GM21723 (cell line): ENCODE data around the gene IFNA17.
A peak's percentile ranks its signal among the peaks of the same experiment; 100 is the strongest.
"Not testable (repeated sequence)": the region's sequence is repeated elsewhere in the genome, so short reads cannot be mapped to it uniquely, and the experiment has no call there.

Experiments used
- ATAC-seq: cut with Tn5 transposase; IDR thresholded peaks from one replicate; pipeline ENCODE4 v1.9.1; 2021; ENCODE audit warnings: mild to moderate bottlenecking, moderate library complexity; ENCODE audit not compliant: unreplicated experiment

IFNA17 gene

DNA sequence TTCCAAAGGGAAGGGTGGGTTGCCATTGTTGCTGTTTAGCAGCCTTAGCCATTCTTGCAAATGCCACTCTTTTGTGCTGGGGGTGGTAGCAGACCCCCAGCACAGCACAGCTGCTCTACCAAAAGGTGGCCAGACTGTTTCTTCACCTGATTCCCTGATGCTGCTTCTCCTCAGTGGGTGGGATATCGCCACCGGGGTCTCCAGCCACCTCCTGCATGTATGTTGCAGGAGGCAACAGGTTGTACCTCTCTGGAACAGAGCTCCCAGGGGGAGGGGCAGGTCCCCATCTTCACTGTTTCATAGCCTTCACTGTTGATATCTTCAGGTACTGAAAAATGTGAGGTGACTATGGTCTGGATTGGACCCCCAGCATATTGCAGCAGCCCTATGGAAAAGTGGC is 17.2 kb downstream of the IFNA17 start:
- not testable (repeated sequence) for ATAC-seq

DNA sequence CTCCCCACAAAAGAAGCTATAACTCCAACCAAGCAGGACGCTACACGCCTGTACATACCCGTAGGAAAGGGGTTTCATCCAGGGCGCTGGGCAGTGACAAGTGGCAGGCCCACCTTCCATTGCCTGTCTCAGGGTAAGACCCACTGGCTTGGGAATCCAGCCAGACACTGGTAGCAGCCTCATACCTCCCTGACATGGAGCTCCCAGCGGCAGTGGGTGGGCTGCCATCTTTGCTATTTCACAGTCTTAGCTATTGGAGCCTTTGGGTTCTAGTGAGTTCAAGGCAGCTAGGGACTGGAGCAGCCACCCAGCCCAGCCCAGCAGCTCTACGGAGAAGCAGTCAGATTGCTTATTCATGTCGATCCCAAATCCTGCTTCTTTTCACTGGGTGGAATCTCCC is 17.7 kb downstream of the IFNA17 start:
- ATAC-seq = no peak

DNA sequence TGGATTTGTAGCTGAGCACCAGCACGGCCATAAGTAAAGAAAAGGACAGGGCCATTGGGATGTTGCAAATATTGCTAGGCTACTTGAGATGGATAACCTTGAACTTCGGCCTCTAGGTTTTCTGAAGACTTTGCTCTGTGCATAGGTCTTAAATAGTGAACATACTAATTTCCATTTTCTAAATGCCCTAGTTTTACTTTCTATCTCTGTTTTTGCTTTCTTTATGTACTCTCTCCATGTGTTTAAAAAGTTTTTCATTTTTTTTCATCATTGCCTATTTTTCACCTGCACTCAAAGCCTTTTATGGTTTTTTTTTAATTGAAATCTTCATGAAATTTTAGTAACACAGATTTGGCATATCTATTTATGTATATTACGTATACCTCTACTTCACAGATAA is 21.0 kb downstream of the IFNA17 start, which contains the start of gene IFNA10:
Gene IFNA10, minus strand, starts transcription at position 101 of the 400 bp plus-strand sequence. Its CDS starts 46 bp downstream, at position 55.
- not testable (repeated sequence) for ATAC-seq

DNA sequence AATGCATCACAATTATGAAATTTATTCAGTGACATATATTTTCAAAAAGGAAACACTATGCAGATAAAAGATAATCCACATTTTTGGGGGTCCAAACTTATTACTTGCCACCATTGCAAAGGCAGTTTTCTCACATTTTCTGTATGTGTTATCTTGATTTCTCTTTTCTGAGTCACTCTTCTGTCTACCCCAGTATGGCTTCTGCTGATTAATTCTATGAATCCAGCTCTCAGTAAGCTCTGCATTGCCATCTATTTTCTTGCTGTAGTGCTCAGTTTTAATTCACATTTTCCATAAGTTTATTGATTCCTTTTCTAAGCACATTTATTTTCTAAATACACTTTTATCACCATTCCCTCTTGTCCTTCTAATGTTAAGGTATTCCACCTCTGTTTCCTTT is 22.8 kb downstream of the IFNA17 start:
- ATAC-seq = no peak

DNA sequence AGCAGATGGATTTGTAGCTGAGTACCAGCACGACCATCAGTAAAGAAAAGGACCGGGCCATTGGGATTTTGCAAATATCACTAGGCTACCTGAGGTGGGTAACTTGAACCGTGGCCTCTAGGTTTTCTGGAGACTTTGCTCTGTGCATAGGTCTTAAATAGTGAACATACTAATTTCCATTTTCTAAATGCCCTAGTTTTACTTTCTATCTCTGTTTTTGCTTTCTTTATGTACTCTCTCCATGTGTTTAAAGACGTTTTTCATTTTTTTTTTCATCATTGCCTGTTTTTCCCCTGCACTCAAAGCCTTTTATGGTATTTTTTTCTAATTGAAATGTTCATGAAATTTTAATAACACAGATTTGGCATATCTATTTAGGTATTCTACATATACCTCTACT is 25.9 kb downstream of the IFNA17 start, which contains the start of gene IFNA7:
Gene IFNA7, minus strand, starts transcription at position 101 of the 400 bp plus-strand sequence. Its CDS starts 40 bp downstream, at position 61.
- not testable (repeated sequence) for ATAC-seq

DNA sequence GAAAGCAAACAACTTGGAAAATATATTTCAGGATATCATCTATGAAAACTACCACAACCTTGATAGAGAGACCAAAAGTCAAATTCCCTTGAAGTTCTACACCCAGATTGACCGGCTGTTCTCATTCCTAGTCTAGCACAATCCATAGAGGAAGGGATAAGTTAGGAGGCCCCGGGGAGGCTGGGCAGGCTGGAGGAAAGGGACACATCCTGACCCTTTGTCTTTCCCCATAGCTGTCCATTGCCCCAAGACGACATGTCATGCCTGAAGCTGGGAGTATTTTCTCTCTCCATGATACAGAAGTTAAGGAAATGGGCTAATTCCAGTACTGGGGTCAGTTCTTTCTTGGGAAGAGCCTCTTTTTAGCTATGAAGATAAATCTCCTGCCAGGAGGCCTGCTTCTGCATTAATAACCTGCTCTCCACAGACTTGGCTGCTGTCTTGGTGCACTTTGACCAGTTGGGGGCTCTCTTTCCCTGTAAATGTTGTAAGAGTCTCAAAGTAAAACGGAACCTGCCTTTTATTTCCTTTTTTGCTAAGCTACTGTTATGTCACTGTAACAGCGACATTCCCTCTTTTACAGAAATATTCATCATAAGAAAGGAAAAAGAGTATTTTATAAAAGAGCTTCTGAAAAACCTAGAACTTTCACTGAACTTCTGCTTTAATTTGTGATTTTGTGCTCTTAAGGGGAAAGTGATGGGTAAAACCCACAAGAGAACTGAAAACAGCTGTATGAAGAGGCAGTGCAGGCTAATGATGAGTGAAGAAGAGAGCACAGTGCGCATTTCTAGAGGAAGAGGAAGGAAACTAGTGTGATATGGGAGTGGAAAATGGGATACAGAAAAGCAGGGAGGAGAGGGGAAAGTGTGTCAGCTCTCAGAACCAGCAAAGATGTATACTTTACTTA is 32.9 kb downstream of the IFNA17 start:
- ATAC-seq = peak; percentile 97

DNA sequence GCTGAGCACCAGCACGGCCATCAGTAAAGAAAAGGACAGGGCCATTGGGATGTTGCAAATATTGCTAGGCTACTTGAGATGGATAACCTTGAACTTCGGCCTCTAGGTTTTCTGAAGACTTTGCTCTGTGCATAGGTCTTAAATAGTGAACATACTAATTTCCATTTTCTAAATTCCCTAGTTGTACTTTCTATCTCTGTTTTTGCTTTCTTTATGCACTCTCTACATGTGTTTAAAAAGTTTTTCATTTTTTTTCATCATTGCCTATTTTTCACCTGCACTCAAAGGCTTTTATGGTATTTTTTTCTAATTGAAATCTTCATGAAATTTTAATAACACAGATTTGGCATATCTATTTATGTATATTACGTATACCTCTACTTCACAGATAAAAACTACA is 40.5 kb downstream of the IFNA17 start, which contains the start of gene IFNA4:
Gene IFNA4, minus strand, starts transcription at position 101 of the 400 bp plus-strand sequence. Its CDS starts 56 bp downstream, at position 45.
- not testable (repeated sequence) for ATAC-seq

DNA sequence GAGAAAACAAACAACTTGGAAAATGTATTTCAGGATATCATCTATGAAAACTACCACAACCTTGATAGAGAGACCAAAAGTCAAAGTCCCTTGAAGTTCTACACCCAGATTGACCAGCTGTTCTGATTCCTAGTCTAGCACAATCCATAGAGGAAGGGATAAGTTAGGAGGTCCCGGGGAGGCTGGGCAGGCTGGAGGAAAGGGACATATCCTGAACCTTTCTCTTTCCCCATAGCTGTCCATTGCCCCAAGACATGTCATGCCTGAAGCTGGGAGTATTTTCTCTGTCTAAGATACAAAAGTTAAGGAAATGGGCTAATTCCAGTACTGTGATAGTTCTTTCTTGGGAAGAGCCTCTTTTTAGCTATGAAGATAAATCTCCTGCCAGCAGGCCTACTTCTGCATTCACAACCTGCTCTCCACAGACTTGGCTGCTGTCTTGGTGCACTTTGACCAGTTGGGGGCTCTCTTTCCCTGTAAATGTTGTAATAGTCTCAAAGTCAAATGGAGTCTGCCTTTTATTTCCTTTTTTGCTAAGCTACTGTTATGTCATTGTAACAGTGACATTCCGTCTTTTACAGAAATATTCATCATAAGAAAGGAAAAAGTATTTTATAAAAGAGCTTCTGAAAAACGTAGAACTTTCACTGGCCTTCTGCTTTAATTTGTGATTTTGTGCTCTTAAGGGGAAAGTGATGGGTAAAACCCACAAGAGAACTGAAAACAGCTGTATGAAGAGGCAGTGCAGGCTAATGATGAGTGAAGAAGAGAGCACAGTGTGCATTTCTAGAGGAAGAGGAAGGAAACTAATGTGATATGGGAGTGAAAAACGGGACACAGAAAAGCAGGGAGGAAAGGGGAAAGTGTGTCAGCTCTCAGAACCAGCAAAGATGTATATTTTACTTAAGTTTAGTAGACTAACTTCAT is 44.9 kb downstream of the IFNA17 start:
- peak; percentile 97 for ATAC-seq
